ENCODE results near the gene CYP2C8.

- no peak for TF ChIP-seq CTCF (IDR thresholded peaks at IDR 0.05; ENCODE audit: poor library complexity, severe bottlenecking)
- TF ChIP-seq EZH2 (IDR thresholded peaks at IDR 0.05; ENCODE audit: borderline replicate concordance, insufficient read depth, low read length, poor library complexity, severe bottlenecking), result no peak
- TF ChIP-seq TAF1 (IDR thresholded peaks at IDR 0.05; ENCODE audit: low read depth), result no peak
- TF ChIP-seq EP300 (conservative IDR thresholded peaks at IDR 0.05; ENCODE audit: poor library complexity, severe bottlenecking), result no peak
- no peak for TF ChIP-seq REST (IDR thresholded peaks at IDR 0.05; ENCODE audit: borderline replicate concordance)
- no peak for TF ChIP-seq MXI1 (conservative IDR thresholded peaks at IDR 0.05; ENCODE audit: poor library complexity, severe bottlenecking)
- TF ChIP-seq RAD21 (conservative IDR thresholded peaks at IDR 0.05), result no peak
- TF ChIP-seq POLR2AphosphoS5 (IDR thresholded peaks at IDR 0.05), result no peak
- TF ChIP-seq SMC3 (conservative IDR thresholded peaks at IDR 0.05; ENCODE audit: poor library complexity), result no peak
Measured at GRCh38 chr10:95069286-95069685, at the start of gene CYP2C8.
